Rectal smooth muscle tissue (tissue), 1 donor: ENCODE data around the gene SPDYE16.
A peak's percentile ranks its signal among the peaks of the same experiment; 100 is the strongest.
"Not testable (repeated sequence)": the region's sequence is repeated elsewhere in the genome, so short reads cannot be mapped to it uniquely, and the experiment has no call there.

Experiments used
- H3K27ac ChIP-seq: one replicate; pipeline ENCODE4 v1.7.0; 2013; ENCODE audit warnings: low read depth, low read length, inconsistent platforms
- H3K27me3 ChIP-seq: one replicate; pipeline ENCODE4 v1.7.0; 2013; ENCODE audit warnings: low read length; ENCODE audit not compliant: control insufficient read depth, insufficient read depth
- H3K36me3 ChIP-seq: one replicate; pipeline ENCODE4 v1.7.0; 2013; ENCODE audit warnings: low read length; ENCODE audit not compliant: control insufficient read depth, insufficient read depth
- H3K4me1 ChIP-seq: one replicate; pipeline ENCODE4 v1.7.0; 2013; ENCODE audit warnings: low read length; ENCODE audit not compliant: control insufficient read depth, insufficient read depth
- H3K4me3 ChIP-seq: one replicate; pipeline ENCODE4 v1.7.0; 2013; ENCODE audit warnings: low read length
- H3K9ac ChIP-seq: one replicate; pipeline ENCODE4 v1.7.0; 2013; ENCODE audit warnings: low read length

The SPDYE16 gene

GRCh38 chr7:76570324-76570775 lies 27.3 kb upstream of the SPDYE16 start:
- not testable (repeated sequence) for H3K36me3 ChIP-seq, H3K4me1 ChIP-seq, H3K9ac ChIP-seq, H3K27ac ChIP-seq, H3K27me3 ChIP-seq, H3K4me3 ChIP-seq

GRCh38 chr7:76568742-76569141 lies 25.6 kb upstream of the SPDYE16 start:
- H3K36me3 ChIP-seq, H3K4me1 ChIP-seq, H3K27me3 ChIP-seq, H3K27ac ChIP-seq, H3K9ac ChIP-seq, H3K4me3 ChIP-seq: not testable (repeated sequence)

DNA sequence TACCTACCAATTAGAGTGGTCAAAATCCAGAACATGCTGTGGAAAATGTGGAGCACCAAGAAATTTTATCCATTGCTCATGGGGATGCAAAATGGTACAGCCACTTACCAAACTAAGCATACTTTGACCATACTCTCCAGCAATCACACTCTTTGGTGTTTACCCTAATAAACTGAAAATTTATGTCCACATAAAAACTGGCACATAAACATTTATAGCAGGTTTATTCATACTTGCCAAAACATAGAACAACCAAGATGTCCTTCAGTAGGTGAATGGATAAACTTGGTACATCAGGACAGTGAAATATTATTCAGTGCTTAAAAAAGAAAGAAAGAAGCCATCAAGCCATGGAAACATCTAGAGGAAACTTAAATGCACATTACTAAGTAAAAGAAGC lies 24.7 kb upstream of the SPDYE16 start:
- H3K36me3 ChIP-seq, result not testable (repeated sequence)

GRCh38 chr7:76567311-76567710 lies 24.2 kb upstream of the SPDYE16 start:
- not testable (repeated sequence) for H3K9ac ChIP-seq

More for the DNA sequence above, 24.7 kb upstream of the SPDYE16 start:
- not testable (repeated sequence) for H3K4me1 ChIP-seq, H3K27ac ChIP-seq, H3K4me3 ChIP-seq, H3K9ac ChIP-seq, H3K27me3 ChIP-seq

DNA sequence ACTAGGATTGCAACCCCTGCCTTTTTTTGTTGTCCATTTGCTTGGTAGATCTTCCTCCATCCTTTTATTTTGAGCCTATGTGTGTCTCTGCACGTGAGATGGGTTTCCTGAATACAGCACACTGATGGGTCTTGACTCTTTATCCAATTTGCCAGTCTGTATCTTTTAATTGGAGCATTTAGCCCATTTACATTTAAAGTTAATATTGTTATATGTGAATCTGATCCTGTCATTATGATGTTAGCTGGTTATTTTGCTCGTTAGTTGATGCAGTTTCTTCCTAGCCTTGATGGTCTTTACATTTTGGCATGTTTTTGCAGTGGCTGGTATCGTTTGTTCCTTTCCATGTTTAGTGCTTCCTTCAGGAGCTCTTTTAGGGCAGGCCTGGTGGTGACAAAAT lies 21.9 kb upstream of the SPDYE16 start:
- H3K4me3 ChIP-seq, H3K27me3 ChIP-seq, H3K27ac ChIP-seq, H3K4me1 ChIP-seq, H3K9ac ChIP-seq, H3K36me3 ChIP-seq: not testable (repeated sequence)

More at GRCh38 chr7:76567311-76567710, 24.2 kb upstream of the SPDYE16 start:
- not testable (repeated sequence) for H3K27ac ChIP-seq, H3K27me3 ChIP-seq, H3K4me3 ChIP-seq, H3K36me3 ChIP-seq, H3K4me1 ChIP-seq

DNA sequence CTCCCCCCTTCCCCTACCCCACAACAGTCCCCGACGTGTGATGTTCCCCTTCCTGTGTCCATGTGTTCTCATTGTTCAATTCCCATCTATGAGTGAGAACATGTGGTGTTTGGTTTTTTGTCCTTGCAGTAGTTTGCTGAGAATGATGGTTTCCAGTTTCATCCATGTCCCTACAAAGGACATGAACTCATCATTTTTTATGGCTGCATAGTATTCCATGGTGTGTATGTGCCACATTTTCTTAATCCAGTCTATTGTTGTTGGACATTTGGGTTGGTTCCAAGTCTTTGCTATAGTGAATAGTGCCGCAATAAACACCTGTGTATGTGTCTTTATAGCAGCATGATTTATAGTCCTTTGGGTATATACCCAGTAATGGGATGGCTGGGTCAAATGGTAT lies 18.2 kb upstream of the SPDYE16 start:
- not testable (repeated sequence) for H3K4me1 ChIP-seq, H3K36me3 ChIP-seq, H3K9ac ChIP-seq, H3K27ac ChIP-seq, H3K4me3 ChIP-seq, H3K27me3 ChIP-seq

DNA sequence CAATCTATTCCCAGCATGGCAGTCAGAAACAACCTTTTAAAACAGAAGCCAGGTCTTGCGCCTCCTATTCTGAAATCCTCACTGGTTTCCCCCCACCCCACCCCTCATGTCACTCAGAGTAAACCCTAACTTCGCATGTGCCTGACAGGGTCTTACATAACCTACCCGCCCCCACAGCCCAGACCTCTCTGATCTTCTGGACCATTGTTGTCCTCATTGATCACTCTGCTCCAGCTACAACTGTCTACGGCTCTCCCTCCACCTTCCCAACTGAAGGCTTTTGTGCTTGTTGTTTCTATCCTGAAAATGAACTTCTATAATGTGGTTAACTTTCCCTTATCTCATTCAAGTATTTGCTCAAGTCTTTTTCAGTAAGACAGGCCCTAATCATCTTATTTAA lies 17.1 kb upstream of the SPDYE16 start:
- not testable (repeated sequence) for H3K27ac ChIP-seq, H3K4me1 ChIP-seq, H3K36me3 ChIP-seq, H3K9ac ChIP-seq, H3K27me3 ChIP-seq, H3K4me3 ChIP-seq

DNA sequence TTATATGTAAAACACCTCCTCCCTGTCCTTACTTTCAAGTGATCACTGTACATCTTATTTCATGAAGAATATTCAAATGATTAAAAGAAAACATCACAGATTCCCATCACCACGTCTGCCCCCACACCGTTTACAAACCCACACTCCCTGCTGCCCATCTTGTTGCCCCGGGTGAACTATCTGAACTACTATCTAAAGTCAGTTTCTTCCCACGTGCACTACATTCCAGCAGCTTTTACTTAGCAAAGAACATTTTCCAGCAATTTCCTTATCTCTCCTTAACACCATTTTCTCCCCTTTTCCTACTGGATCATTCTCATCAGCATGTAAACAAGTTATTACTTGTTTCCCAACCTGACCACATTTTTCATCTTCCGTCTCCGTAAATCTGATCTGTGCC lies 16.6 kb upstream of the SPDYE16 start:
- not testable (repeated sequence) for H3K27ac ChIP-seq

DNA sequence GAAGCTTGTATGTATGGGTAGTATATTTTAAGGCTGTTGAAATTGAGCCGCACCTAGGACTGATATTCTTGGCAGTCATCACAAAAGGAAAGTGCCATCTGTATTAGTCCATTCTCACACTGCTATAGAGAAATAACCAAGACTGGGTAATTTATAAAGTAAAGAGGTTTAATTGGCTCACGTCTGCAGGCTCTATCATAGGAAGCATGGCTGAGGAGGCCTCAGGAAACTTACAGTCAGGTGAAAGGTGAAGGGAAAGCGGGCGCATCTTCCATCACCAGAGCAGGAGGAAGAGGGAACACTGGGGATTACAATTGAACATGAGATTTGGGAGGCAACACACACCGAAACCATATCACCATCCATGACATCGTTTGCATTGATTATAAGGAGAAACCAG lies 8.9 kb upstream of the SPDYE16 start:
- H3K4me1 ChIP-seq, H3K27ac ChIP-seq, H3K36me3 ChIP-seq, H3K9ac ChIP-seq, H3K27me3 ChIP-seq, H3K4me3 ChIP-seq: not testable (repeated sequence)

More for the DNA sequence above, 16.6 kb upstream of the SPDYE16 start:
- H3K4me1 ChIP-seq, H3K4me3 ChIP-seq, H3K36me3 ChIP-seq, H3K27me3 ChIP-seq, H3K9ac ChIP-seq: not testable (repeated sequence)

GRCh38 chr7:76549855-76550248 lies 6.8 kb upstream of the SPDYE16 start:
- H3K27me3 ChIP-seq, result not testable (repeated sequence)
- Histone ChIP-seq H3K4me3 (peak overlapping the region; percentile 84), H3K27ac (peak overlapping the region; percentile 74)

GRCh38 chr7:76549025-76549854 lies 6.1 kb upstream of the SPDYE16 start:
- H3K36me3 ChIP-seq, H3K27me3 ChIP-seq, H3K4me1 ChIP-seq: not testable (repeated sequence)
- Histone ChIP-seq H3K9ac (peak overlapping the region; percentile 25), H3K4me3 (peak overlapping the region; percentile 84), H3K27ac (peak overlapping the region; percentile 74)

More at GRCh38 chr7:76549855-76550248, 6.8 kb upstream of the SPDYE16 start:
- H3K4me1 ChIP-seq, H3K36me3 ChIP-seq: not testable (repeated sequence)
- H3K9ac ChIP-seq, result peak overlapping the region; percentile 25

- not testable (repeated sequence) for H3K4me1 ChIP-seq, H3K9ac ChIP-seq, H3K36me3 ChIP-seq
Observed at GRCh38 chr7:76531643-76532042, 11.5 kb downstream of the SPDYE16 start.

DNA sequence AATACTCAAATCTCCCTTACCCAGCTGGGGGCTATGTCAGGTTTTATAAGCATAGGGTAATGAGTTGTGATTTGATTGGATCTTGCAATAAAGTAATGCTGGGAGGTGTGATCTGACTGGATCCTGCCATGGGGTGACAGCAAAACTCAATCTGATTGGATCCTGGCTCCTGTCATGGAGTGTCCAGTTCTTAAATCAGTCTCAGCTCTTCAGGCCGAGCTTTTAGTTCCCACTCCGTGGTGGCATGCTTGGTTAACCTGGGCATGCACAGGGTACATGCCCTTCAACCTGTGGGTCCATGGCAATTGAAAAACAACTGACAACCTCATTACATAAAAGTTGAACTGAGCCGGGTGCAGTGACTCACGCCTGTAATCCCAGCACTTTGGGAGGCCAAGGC lies 16.9 kb downstream of the SPDYE16 start:
- not testable (repeated sequence) for H3K4me1 ChIP-seq, H3K36me3 ChIP-seq, H3K27me3 ChIP-seq, H3K9ac ChIP-seq, H3K4me3 ChIP-seq, H3K27ac ChIP-seq

More at GRCh38 chr7:76531643-76532042, 11.5 kb downstream of the SPDYE16 start:
- not testable (repeated sequence) for H3K27ac ChIP-seq, H3K4me3 ChIP-seq, H3K27me3 ChIP-seq
